Astrocyte (in vitro differentiated cells and primary cell): ENCODE measurements around the gene MAPKAP1.

Experiments used
- CTCF ChIP-seq: IDR thresholded peaks from 2 replicates; pipeline ENCODE4 v1.5.1; 2011; ENCODE audit warnings: low read depth, mild to moderate bottlenecking, inconsistent platforms, low read length, moderate library complexity; ENCODE audit not compliant: insufficient read depth
- EZH2 ChIP-seq: IDR thresholded peaks from 2 replicates; pipeline ENCODE4 v1.6.1; 2012; ENCODE audit warnings: mild to moderate bottlenecking, low read length, inconsistent platforms; ENCODE audit not compliant: insufficient read depth

- TF ChIP-seq EZH2: no peak
- TF ChIP-seq CTCF: no peak
These were observed 263.6 kb downstream of the MAPKAP1 start for GRCh38 chr9:125443367-125443766.
